A549 (cell line): ENCODE results near the gene PAXX.

Experiments used
- POLR2A ChIP-seq: IDR thresholded peaks from 2 replicates; pipeline ENCODE4 v1.6.1; 2012; ENCODE audit warnings: mild to moderate bottlenecking, low read length
- RAD21 ChIP-seq, 2 experiments: fragments of >200 bp in 1 of 2; sonication (Bioruptor Twin) in 1 of 2; formaldehyde crosslinking in 1 of 2; IDR thresholded peaks in 1 of 2; conservative IDR thresholded peaks in 1 of 2; 2 replicates in 1 of 2; 3 replicates in 1 of 2; pipeline ENCODE4 v1.6.1; 2012 to 2018; ENCODE audit warnings: inconsistent platforms in 1 of 2

DNA sequence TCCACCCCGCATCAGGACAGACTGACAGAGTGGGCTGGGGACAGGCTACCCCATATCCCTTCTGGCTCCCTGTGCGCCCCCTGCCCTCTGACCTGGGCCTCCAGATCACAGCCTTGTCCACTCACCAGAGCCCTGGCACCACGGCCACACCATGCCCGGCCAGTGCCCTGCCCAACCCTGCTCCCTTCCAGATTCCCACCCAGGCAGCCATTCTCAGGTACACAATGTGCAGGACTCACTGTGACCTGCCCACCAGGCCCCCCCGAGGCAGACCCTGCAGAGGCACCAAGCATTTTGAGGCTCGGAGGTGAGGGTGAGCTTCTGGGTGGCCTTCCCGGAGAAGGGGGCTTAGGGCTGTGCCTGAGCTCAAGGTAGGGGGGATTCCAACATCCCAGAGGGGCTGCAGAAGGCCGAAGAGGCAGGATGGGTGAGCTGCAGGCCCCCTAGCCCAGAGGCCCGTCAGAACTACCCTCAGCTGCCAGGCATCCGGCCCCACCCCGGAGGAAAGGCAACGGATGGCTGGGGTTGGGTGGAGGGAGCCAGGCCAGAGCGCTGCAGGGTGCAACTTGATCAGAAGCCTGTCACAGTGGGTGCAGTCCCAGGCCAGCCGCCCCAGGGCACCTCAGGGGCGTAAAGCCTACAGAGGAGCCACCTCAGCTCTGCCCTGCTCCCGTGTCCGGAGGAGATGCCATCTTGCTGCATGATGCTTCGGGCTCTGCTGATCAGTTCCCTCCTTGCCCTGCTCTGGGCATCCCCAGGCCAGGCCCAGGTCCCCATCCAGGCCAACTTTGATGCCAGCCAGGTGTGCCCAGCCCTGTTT is 9.8 kb upstream of the PAXX start, which contains the start of gene LCNL1:
- TF ChIP-seq POLR2A (no peak), RAD21 (conservative IDR thresholded peaks at IDR 0.05 in 1 of 2, IDR thresholded peaks at IDR 0.05 in 1 of 2) (no peak)
